ENCODE results near the gene ZMYND8. TPM values are rescaled to one million over a fixed set of nuclear protein-coding genes. Genes with fewer than 3 reads are reported as not detected.
A peak's percentile ranks its signal among the peaks of the same experiment; 100 is the strongest.
"Not testable (repeated sequence)": the region's sequence is repeated elsewhere in the genome, so short reads cannot be mapped to it uniquely, and the experiment has no call there.

Gene ZMYND8
- total RNA-seq, 6 experiments from 2014 or later: 27.8 to 38.3 (median 34.8) TPM

GRCh38 chr20:47309394-47309793, 47.1 kb downstream of the ZMYND8 start:
- Mint-ChIP-seq H3K9me3 (no peaks in the 10 kb centered on the region), H3K27me3 (ENCODE audit: insufficient read depth) (no peaks in the 10 kb centered on the region; the same call in 1 of the 2 replicates), H3K36me3 (ENCODE audit: low read depth) (peaks cover 18% of the 10 kb centered on the region), H3K27ac (no peak overlapping the region), H3K4me3 (no peak overlapping the region), H3K4me1 (ENCODE audit: low read depth) (peaks cover 17% of the 10 kb centered on the region)
- TF ChIP-seq CTCF (IDR thresholded peaks at IDR 0.05): no peak
- no peak for DNase-seq

DNA sequence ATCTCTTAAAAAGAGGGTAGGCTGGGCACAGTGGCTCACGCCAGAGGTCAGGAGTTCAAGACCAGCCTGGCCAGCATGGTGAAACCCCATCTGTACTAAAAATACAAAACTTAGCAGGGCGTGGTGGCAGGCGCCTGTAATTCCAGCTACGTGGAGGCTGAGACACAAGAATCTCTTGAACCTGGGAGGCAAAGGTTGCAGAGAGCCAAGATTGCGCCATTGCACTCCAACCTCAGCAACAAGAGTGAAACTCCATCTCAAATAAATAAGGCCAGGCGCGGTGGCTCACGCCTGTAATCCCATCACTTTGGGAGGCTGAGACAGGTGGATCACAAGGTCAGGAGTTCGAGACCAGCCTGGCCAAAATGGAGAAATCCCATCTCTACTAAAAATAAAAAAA, 48.9 kb downstream of the ZMYND8 start:
- not testable (repeated sequence) for H3K27me3 Mint-ChIP-seq (ENCODE audit: insufficient read depth); DNase-seq; H3K9me3 Mint-ChIP-seq; H3K4me3 Mint-ChIP-seq; H3K27ac Mint-ChIP-seq
- peaks cover 25% of the 10 kb centered on the region for H3K4me1 Mint-ChIP-seq (ENCODE audit: low read depth)
- peaks cover 17% of the 10 kb centered on the region for H3K36me3 Mint-ChIP-seq (ENCODE audit: low read depth)

GRCh38 chr20:47306755-47307370, 49.6 kb downstream of the ZMYND8 start:
- Mint-ChIP-seq H3K27ac (peak overlapping the region; percentile 32; the same call in 1 of the 2 replicates), H3K9me3 (no peaks in the 10 kb centered on the region), H3K36me3 (ENCODE audit: low read depth) (peaks cover 21% of the 10 kb centered on the region), H3K4me3 (no peak overlapping the region), H3K27me3 (ENCODE audit: insufficient read depth) (no peaks in the 10 kb centered on the region; the same call in 1 of the 2 replicates), H3K4me1 (ENCODE audit: low read depth) (peaks cover 29% of the 10 kb centered on the region)
- no peak for TF ChIP-seq CTCF (IDR thresholded peaks at IDR 0.05)
- no peak for DNase-seq

DNA sequence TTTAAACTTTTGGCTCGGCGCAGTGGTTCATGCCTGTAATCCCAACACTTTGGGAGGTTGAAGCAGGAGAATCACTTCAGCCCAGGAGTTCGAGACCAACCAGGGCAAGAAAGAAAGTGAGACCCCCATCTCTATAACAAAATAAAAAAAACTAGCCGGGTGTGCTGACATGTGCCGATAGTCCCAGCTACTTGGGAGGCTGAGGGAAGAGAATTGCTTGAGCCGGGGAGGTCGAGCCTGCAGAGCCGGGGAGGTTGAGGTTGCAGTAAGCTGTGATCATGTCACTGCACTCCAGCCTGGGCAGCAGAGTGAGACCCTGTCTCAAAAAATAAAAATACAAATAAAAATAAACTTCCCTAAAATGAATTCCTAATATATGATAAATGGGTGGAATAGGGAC, 50.4 kb downstream of the ZMYND8 start:
- TF ChIP-seq CTCF (IDR thresholded peaks at IDR 0.05): no peak
- Mint-ChIP-seq H3K36me3 (ENCODE audit: low read depth) (peaks cover 25% of the 10 kb centered on the region), H3K4me1 (ENCODE audit: low read depth) (peaks cover 37% of the 10 kb centered on the region), H3K4me3 (no peak overlapping the region), H3K9me3 (no peaks in the 10 kb centered on the region), H3K27ac (no peak overlapping the region), H3K27me3 (ENCODE audit: insufficient read depth) (peaks cover 2% of the 10 kb centered on the region; the same call in 1 of the 2 replicates)
- no peak for DNase-seq

DNA sequence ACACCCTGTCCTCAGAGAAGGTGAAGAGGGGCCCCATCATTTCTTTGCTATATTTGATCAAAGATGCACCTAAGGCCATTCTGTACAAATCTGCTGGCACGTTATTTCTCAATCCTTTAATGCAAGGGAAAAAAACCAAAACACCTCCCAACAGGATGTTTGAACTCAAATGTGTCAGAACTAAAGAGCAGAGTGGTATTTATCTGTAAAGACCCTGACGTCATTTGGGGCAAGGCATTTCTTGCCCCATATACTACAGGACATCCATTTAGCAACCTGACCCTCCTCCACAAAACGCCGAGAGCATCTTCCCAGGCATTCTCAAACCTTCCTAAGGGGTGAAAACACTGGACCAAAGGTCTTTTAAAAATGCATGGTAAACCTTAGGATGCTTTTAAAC, 50.8 kb downstream of the ZMYND8 start:
- Mint-ChIP-seq H3K4me1 (ENCODE audit: low read depth) (peaks cover 39% of the 10 kb centered on the region), H3K27ac (no peak overlapping the region), H3K9me3 (no peaks in the 10 kb centered on the region), H3K27me3 (ENCODE audit: insufficient read depth) (0 out of 2 replicates have a peak, but pooled peaks cover 3% of the 10 kb centered on the region), H3K4me3 (no peak overlapping the region), H3K36me3 (ENCODE audit: low read depth) (peaks cover 21% of the 10 kb centered on the region)
- DNase-seq: no peak
- TF ChIP-seq CTCF (IDR thresholded peaks at IDR 0.05): no peak

DNA sequence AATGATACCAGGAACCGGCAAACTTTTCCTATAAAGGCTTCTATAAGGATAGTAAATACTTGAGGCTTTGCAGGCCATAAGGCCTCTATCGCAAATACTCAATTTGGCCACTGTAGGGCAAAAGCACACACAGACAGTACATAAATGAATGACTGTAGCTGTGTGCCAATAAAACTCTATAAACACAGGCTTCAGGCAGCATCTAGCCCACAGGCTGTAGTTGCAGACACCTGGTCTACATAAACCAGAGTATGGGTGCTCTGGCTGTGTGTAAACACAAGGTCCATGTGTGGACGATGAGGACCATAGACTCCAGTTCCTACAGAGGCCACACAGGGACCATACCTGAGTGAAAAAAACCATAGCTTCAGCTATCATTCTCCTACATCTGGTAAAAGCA, 52.2 kb downstream of the ZMYND8 start:
- peak overlapping the region; percentile 57 for H3K27ac Mint-ChIP-seq
- H3K27me3 Mint-ChIP-seq (ENCODE audit: insufficient read depth): 0 out of 2 replicates have a peak, but pooled peaks cover 3% of the 10 kb centered on the region
- peaks cover 30% of the 10 kb centered on the region for H3K36me3 Mint-ChIP-seq (ENCODE audit: low read depth)
- no peaks in the 10 kb centered on the region for H3K9me3 Mint-ChIP-seq
- peak; percentile 39 for DNase-seq
- no peak overlapping the region for H3K4me3 Mint-ChIP-seq
- H3K4me1 Mint-ChIP-seq (ENCODE audit: low read depth): peaks cover 50% of the 10 kb centered on the region
- TF ChIP-seq CTCF (IDR thresholded peaks at IDR 0.05): peak; percentile 55
